ENCODE results near the gene KBTBD12. TPM values are rescaled to one million over a fixed set of nuclear protein-coding genes. Genes with fewer than 3 reads are reported as not detected.

The KBTBD12 gene
- total RNA-seq, 1 donor from 2014 or later: not detected

GRCh38 chr3:128011140-128011539 is 96.1 kb downstream of the KBTBD12 start:
- Mint-ChIP-seq H3K4me3 (ENCODE audit: unreplicated experiment) (no peak overlapping the region), H3K4me1 (ENCODE audit: low read depth, unreplicated experiment) (peaks cover 3% of the 10 kb centered on the region), H3K27me3 (ENCODE audit: unreplicated experiment) (peaks cover 4% of the 10 kb centered on the region), H3K27ac (ENCODE audit: unreplicated experiment) (no peak overlapping the region), H3K36me3 (ENCODE audit: unreplicated experiment) (no peaks in the 10 kb centered on the region), H3K9me3 (ENCODE audit: unreplicated experiment) (no peaks in the 10 kb centered on the region)
- peak; percentile 68 for DNase-seq
- no peak for TF ChIP-seq CTCF (IDR thresholded peaks at IDR 0.05; ENCODE audit: partially characterized antibody, unreplicated experiment)

- Mint-ChIP-seq H3K4me3 (ENCODE audit: unreplicated experiment) (no peak overlapping the region), H3K9me3 (ENCODE audit: unreplicated experiment) (peaks cover 3% of the 10 kb centered on the region), H3K27me3 (ENCODE audit: unreplicated experiment) (peaks cover 6% of the 10 kb centered on the region), H3K4me1 (ENCODE audit: low read depth, unreplicated experiment) (peaks cover 3% of the 10 kb centered on the region), H3K27ac (ENCODE audit: unreplicated experiment) (no peak overlapping the region), H3K36me3 (ENCODE audit: unreplicated experiment) (peaks cover 5% of the 10 kb centered on the region)
- TF ChIP-seq CTCF (IDR thresholded peaks at IDR 0.05; ENCODE audit: partially characterized antibody, unreplicated experiment): no peak
- no peak for DNase-seq
Observed at GRCh38 chr3:128012050-128012449, 97.0 kb downstream of the KBTBD12 start.

- peaks cover 4% of the 10 kb centered on the region for H3K27me3 Mint-ChIP-seq (ENCODE audit: unreplicated experiment)
Observed at GRCh38 chr3:128014548-128014947, 99.5 kb downstream of the KBTBD12 start.

GRCh38 chr3:128016502-128016901 is 101.5 kb downstream of the KBTBD12 start:
- Mint-ChIP-seq H3K9me3 (ENCODE audit: unreplicated experiment) (peaks cover 3% of the 10 kb centered on the region), H3K4me1 (ENCODE audit: low read depth, unreplicated experiment) (peaks cover under 1% of the 10 kb centered on the region), H3K27me3 (ENCODE audit: unreplicated experiment) (peaks cover 4% of the 10 kb centered on the region), H3K27ac (ENCODE audit: unreplicated experiment) (no peak overlapping the region), H3K4me3 (ENCODE audit: unreplicated experiment) (no peak overlapping the region), H3K36me3 (ENCODE audit: unreplicated experiment) (peaks cover 5% of the 10 kb centered on the region)
- no peak for TF ChIP-seq CTCF (IDR thresholded peaks at IDR 0.05; ENCODE audit: partially characterized antibody, unreplicated experiment)
- DNase-seq: no peak

More at GRCh38 chr3:128014548-128014947, 99.5 kb downstream of the KBTBD12 start:
- H3K9me3 Mint-ChIP-seq (ENCODE audit: unreplicated experiment): peaks cover 3% of the 10 kb centered on the region
- peaks cover 3% of the 10 kb centered on the region for H3K4me1 Mint-ChIP-seq (ENCODE audit: low read depth, unreplicated experiment)
- DNase-seq: no peak
- TF ChIP-seq CTCF (IDR thresholded peaks at IDR 0.05; ENCODE audit: partially characterized antibody, unreplicated experiment): no peak
- no peak overlapping the region for H3K27ac Mint-ChIP-seq (ENCODE audit: unreplicated experiment)
- peaks cover 5% of the 10 kb centered on the region for H3K36me3 Mint-ChIP-seq (ENCODE audit: unreplicated experiment)
- no peak overlapping the region for H3K4me3 Mint-ChIP-seq (ENCODE audit: unreplicated experiment)

GRCh38 chr3:128021768-128022372 is 106.8 kb downstream of the KBTBD12 start:
- Mint-ChIP-seq H3K27me3 (ENCODE audit: unreplicated experiment) (no peaks in the 10 kb centered on the region), H3K27ac (ENCODE audit: unreplicated experiment) (no peak overlapping the region), H3K4me1 (ENCODE audit: low read depth, unreplicated experiment) (no peaks in the 10 kb centered on the region), H3K36me3 (ENCODE audit: unreplicated experiment) (no peaks in the 10 kb centered on the region), H3K4me3 (ENCODE audit: unreplicated experiment) (no peak overlapping the region), H3K9me3 (ENCODE audit: unreplicated experiment) (no peaks in the 10 kb centered on the region)
- no peak for TF ChIP-seq CTCF (IDR thresholded peaks at IDR 0.05; ENCODE audit: partially characterized antibody, unreplicated experiment)
- no peak for DNase-seq

All from glutamatergic neuron (in vitro differentiated cells).